Peyer's patch (tissue), 4 donors: Measurements from ENCODE around the gene ADGRE1.

Experiments used
- CTCF ChIP-seq, 6 experiments: fragments of 450-650 bp in 4 of 6; fragments of 200-600 bp in 2 of 6; sonication (generic) in 1 of 6; IDR thresholded peaks; one replicate each; pipeline ENCODE4 v1.5.1; 2017 to 2019; ENCODE audit warnings: antibody characterized with exemption in 6 of 6, mild to moderate bottlenecking in 3 of 6, moderate library complexity in 1 of 6
- POLR2A ChIP-seq, 2 donors: fragments of 450-650 bp; IDR thresholded peaks; one replicate each; pipeline ENCODE4 v1.5.1; 2017; ENCODE audit warnings: antibody characterized with exemption in 2 of 2, mild to moderate bottlenecking in 2 of 2, moderate library complexity in 2 of 2

GRCh38 chr19:6849876-6850275 lies 37.5 kb upstream of the ADGRE1 start:
- TF ChIP-seq CTCF (IDR thresholded peaks at IDR 0.05) (no peak), POLR2A (IDR thresholded peaks at IDR 0.05) (no peak)
